SK-N-SH (cell line): ENCODE results near the gene HACD1. TPM values are rescaled to one million over a fixed set of nuclear protein-coding genes. Genes with fewer than 3 reads are reported as not detected.

ENCODE experiments used
- CTCF ChIA-PET: fragments of 300-600, 350-600 bp; formaldehyde crosslinking; extraction: SDS; loops from one replicate; lab custom pipeline; 2021; lab: Yijun Ruan, JAX
- POLR2A ChIA-PET: fragments of 350-600 bp; sonication (Branson Sonifier 250); formaldehyde crosslinking; extraction: SDS; loops from one replicate; lab custom pipeline; 2020; ENCODE audit warnings: antibody characterized with exemption, inconsistent platforms; lab: Yijun Ruan, JAX
- DNase-seq: peaks from one replicate; pipeline ENCODE4 v3.0.0; 2012
- H2AFZ ChIP-seq: fragments of 200-600 bp; sonication (generic); 2 replicates; pipeline ENCODE4 v1.8.1; 2016; ENCODE audit warnings: antibody characterized with exemption, mild to moderate bottlenecking, low read depth
- H3F3A ChIP-seq: fragments of 200-600 bp; sonication (generic); replicated peaks from 2 replicates; pipeline ENCODE3; 2016; ENCODE audit warnings: antibody characterized with exemption, mild to moderate bottlenecking; ENCODE audit not compliant: insufficient read depth
- H3K27ac ChIP-seq, 2 experiments: fragments of 200-500 bp in 1 of 2; fragments of 200-600 bp in 1 of 2; sonication (Bioruptor generic) in 1 of 2; sonication (generic), shearing (Covaris generic) in 1 of 2; 2 replicates each; pipeline versions ENCODE4 v1.5.1 to v1.6.1; 2014 to 2016; ENCODE audit warnings: low read depth in 2 of 2, inconsistent platforms in 1 of 2, low read length in 1 of 2, mild to moderate bottlenecking in 1 of 2, mixed read lengths in 1 of 2
- H3K27me3 ChIP-seq: fragments of 200-600 bp; sonication (generic), shearing (Covaris generic); 2 replicates; pipeline ENCODE4 v1.6.1; 2016; ENCODE audit warnings: mixed run types; ENCODE audit not compliant: insufficient read depth
- H3K36me3 ChIP-seq, 2 experiments: fragments of 200-500 bp in 1 of 2; fragments of 200-600 bp in 1 of 2; sonication (Bioruptor generic) in 1 of 2; sonication (generic) in 1 of 2; replicated peaks in 1 of 2; 2 replicates each; pipeline versions ENCODE3 to v1.5.1; 2014 to 2016; ENCODE audit warnings: low read length in 1 of 2, mild to moderate bottlenecking in 1 of 2; ENCODE audit not compliant: insufficient read depth in 2 of 2, control insufficient read depth in 1 of 2
- H3K4me1 ChIP-seq, 2 experiments: fragments of 200-500 bp in 1 of 2; fragments of 200-600 bp in 1 of 2; sonication (Bioruptor generic) in 1 of 2; sonication (generic), shearing (Covaris generic) in 1 of 2; 2 replicates each; pipeline versions ENCODE4 v1.5.1 to v1.6.1; 2014 to 2016; ENCODE audit warnings: low read depth in 1 of 2, low read length in 1 of 2, mixed run types in 1 of 2; ENCODE audit not compliant: insufficient read depth in 2 of 2, control insufficient read depth in 1 of 2
- H3K4me2 ChIP-seq: fragments of 200-600 bp; sonication (generic), shearing (Covaris generic); 2 replicates; pipeline ENCODE4 v1.6.1; 2017; ENCODE audit warnings: mixed run types
- H3K4me3 ChIP-seq, 2 experiments: fragments of 200-500 bp in 1 of 2; fragments of 200-600 bp in 1 of 2; sonication (Bioruptor generic) in 1 of 2; sonication (generic), shearing (Covaris generic) in 1 of 2; 2 replicates each; pipeline versions ENCODE4 v1.5.1 to v1.8.1; 2014 to 2016; ENCODE audit warnings: low read depth in 2 of 2, inconsistent platforms in 1 of 2, low read length in 1 of 2, mild to moderate bottlenecking in 1 of 2, mixed read lengths in 1 of 2, moderate library complexity in 1 of 2
- H3K79me2 ChIP-seq: fragments of 200-600 bp; sonication (generic); 2 replicates; pipeline ENCODE4 v1.8.1; 2017; ENCODE audit warnings: mild to moderate bottlenecking; ENCODE audit not compliant: insufficient read depth
- H3K9ac ChIP-seq: fragments of 200-600 bp; sonication (generic); 2 replicates; pipeline ENCODE4 v1.6.1; 2017; ENCODE audit warnings: mixed run types
- H3K9me2 ChIP-seq: fragments of 200-600 bp; sonication (generic); 2 replicates; pipeline ENCODE4 v1.6.1; 2017; ENCODE audit warnings: mixed run types
- H3K9me3 ChIP-seq: fragments of 200-600 bp; sonication (generic); 2 replicates; pipeline ENCODE4 v1.6.1; 2017; ENCODE audit warnings: mixed run types, mild to moderate bottlenecking, moderate library complexity
- H4K20me1 ChIP-seq: fragments of 200-600 bp; sonication (generic); 2 replicates; pipeline ENCODE4 v1.6.1; 2017; ENCODE audit warnings: mild to moderate bottlenecking, mixed run types; ENCODE audit not compliant: insufficient read depth
- CHD2 ChIP-seq: fragments of 150-350 bp; IDR thresholded peaks from 2 replicates; pipeline ENCODE4 v1.6.1; 2018; ENCODE audit warnings: low read length; ENCODE audit not compliant: partially characterized antibody
- CTCF ChIP-seq: fragments of 200-600 bp; sonication (generic); IDR thresholded peaks from 2 replicates; pipeline ENCODE4 v1.6.1; 2017; ENCODE audit warnings: antibody characterized with exemption, mild to moderate bottlenecking, moderate library complexity
- ELF1 ChIP-seq: IDR thresholded peaks from 2 replicates; pipeline ENCODE4 v1.4.0; 2012
- EP300 ChIP-seq, 2 experiments: IDR thresholded peaks; 2 replicates each; pipeline versions ENCODE4 v1.4.0 to v1.6.1; 2012; ENCODE audit warnings: borderline replicate concordance in 1 of 2, low read depth in 1 of 2, low read length in 1 of 2
- EZH2phosphoT487 ChIP-seq: fragments of 200-600 bp; sonication (generic); IDR thresholded peaks from 2 replicates; pipeline ENCODE4 v1.6.1; 2017; ENCODE audit warnings: low read depth, mixed run types, mild to moderate bottlenecking, antibody characterized with exemption, moderate library complexity, borderline replicate concordance
- FOSL2 ChIP-seq: IDR thresholded peaks from 2 replicates; pipeline ENCODE4 v1.4.0; 2012; ENCODE audit warnings: low read depth, mild to moderate bottlenecking, moderate library complexity, borderline replicate concordance
- GABPA ChIP-seq: IDR thresholded peaks from 2 replicates; pipeline ENCODE4 v1.4.0; 2012; ENCODE audit warnings: low read depth, mild to moderate bottlenecking
- GATA2 ChIP-seq: sonication (generic); formaldehyde crosslinking; IDR thresholded peaks from 2 replicates; pipeline ENCODE4 v1.5.0; 2020; ENCODE audit warnings: mild to moderate bottlenecking, missing genetic modification reagents
- JUND ChIP-seq: IDR thresholded peaks from 2 replicates; pipeline ENCODE4 v1.4.0; 2012
- MAX ChIP-seq: IDR thresholded peaks from 2 replicates; pipeline ENCODE4 v1.4.0; 2012; ENCODE audit warnings: low read depth
- NFIC ChIP-seq: IDR thresholded peaks from 2 replicates; pipeline ENCODE4 v1.4.0; 2012; ENCODE audit warnings: borderline replicate concordance
- PBX3 ChIP-seq: IDR thresholded peaks from 2 replicates; pipeline ENCODE4; 2012
- RAD21 ChIP-seq: IDR thresholded peaks from 2 replicates; pipeline ENCODE4 v1.6.1; 2012; ENCODE audit warnings: mild to moderate bottlenecking, low read length
- RCOR1 ChIP-seq: fragments of 150-350 bp; IDR thresholded peaks from 2 replicates; pipeline ENCODE4 v1.6.1; 2017; ENCODE audit warnings: antibody characterized with exemption, low read length
- REST ChIP-seq: IDR thresholded peaks from 2 replicates; pipeline ENCODE4 v1.6.1; 2012; ENCODE audit warnings: mild to moderate bottlenecking, low read depth, low read length, moderate library complexity
- RFX5 ChIP-seq: IDR thresholded peaks from 2 replicates; pipeline ENCODE4 v1.6.1; 2012; ENCODE audit warnings: mild to moderate bottlenecking, improper control_type of control experiment, low read length
- TAF1 ChIP-seq: IDR thresholded peaks from 2 replicates; pipeline ENCODE4 v1.6.1; 2012; ENCODE audit warnings: low read depth, mild to moderate bottlenecking, low read length, moderate library complexity, borderline replicate concordance
- TEAD4 ChIP-seq: IDR thresholded peaks from 2 replicates; pipeline ENCODE4 v1.4.0; 2012; ENCODE audit warnings: mild to moderate bottlenecking, borderline replicate concordance; ENCODE audit not compliant: insufficient read depth
- USF2 ChIP-seq: fragments of 150-350 bp; IDR thresholded peaks from 2 replicates; pipeline ENCODE4 v1.6.1; 2017; ENCODE audit warnings: antibody characterized with exemption, low read length, low read depth, borderline replicate concordance
- ZBTB33 ChIP-seq: IDR thresholded peaks from 2 replicates; pipeline ENCODE4 v1.4.0; 2012; ENCODE audit warnings: low read depth, borderline replicate concordance
- WGBS: methylation state at CpG from one replicate; pipeline ENCODE4 v1.1.6; 2017; ENCODE audit warnings: low lambda C conversion rate; 5-methylcytosine and 5-hydroxymethylcytosine counted together
- polyA plus RNA-seq, 3 experiments: library from polyadenylated mRNA; depleted of rRNA; stranded (reverse); fragments of >200 nt; gene quantifications; 2 replicates each; pipeline ENCODE4 v1.2.3, GENCODE V29; 2012

HACD1 gene
- polyA plus RNA-seq, 1 of the 3 experiments (the other 2 are of a cell fraction) = 23.9 TPM

GRCh38 chr10:17655009-17655408 is 37.8 kb upstream of the HACD1 start:
- no peak overlapping the region for H2AFZ ChIP-seq
- peaks cover 0 to 13% of the 10 kb centered on the region in 2 experiments for H3K36me3 ChIP-seq
- no peak overlapping the region for H3K4me2 ChIP-seq
- peaks cover 100% of the 10 kb centered on the region for H3K79me2 ChIP-seq
- H3K9me3 ChIP-seq = peaks cover 8% of the 10 kb centered on the region
- ChIA-PET POLR2A (no interaction called here), CTCF (no interaction called here)
- peaks cover 0 to 20% of the 10 kb centered on the region in 2 experiments; a peak in 3 of 4 replicates for H3K4me1 ChIP-seq
- DNase-seq = no peak
- H3F3A ChIP-seq = peaks cover 43% of the 10 kb centered on the region
- peak overlapping the region in 1 of 2 experiments; percentile 68; a peak in 1 of 4 replicates for H3K27ac ChIP-seq
- H3K27me3 ChIP-seq = no peaks in the 10 kb centered on the region
- H3K9ac ChIP-seq = no peak overlapping the region
- no peaks in the 10 kb centered on the region for H3K9me2 ChIP-seq
- 92% methylated on average over 3 of the region's 3 CpGs for WGBS
- TF ChIP-seq EP300 (IDR thresholded peaks at IDR 0.05; ENCODE audit: borderline replicate concordance in 1 of 2, low read depth in 1 of 2, low read length in 1 of 2) = no peak
- TF ChIP-seq TAF1 = no peak
- TF ChIP-seq FOSL2 = no peak
- no peak for TF ChIP-seq RCOR1
- no peak for TF ChIP-seq CTCF
- no peak for TF ChIP-seq TEAD4
- TF ChIP-seq USF2 = no peak
- TF ChIP-seq PBX3 = no peak
- TF ChIP-seq NFIC = no peak
- no peak for TF ChIP-seq ZBTB33
- no peak for TF ChIP-seq MAX
- TF ChIP-seq ELF1 = no peak
- no peak for TF ChIP-seq REST
- no peak for TF ChIP-seq GATA2
- TF ChIP-seq RFX5 = no peak
- TF ChIP-seq JUND = no peak
- TF ChIP-seq RAD21 = no peak
- no peak for TF ChIP-seq CHD2
- TF ChIP-seq EZH2phosphoT487 = no peak
- TF ChIP-seq GABPA = no peak
- H4K20me1 ChIP-seq = no peaks in the 10 kb centered on the region; the same call in 1 of the 2 replicates
- no peak overlapping the region for H3K4me3 ChIP-seq
